ENCODE measurements around the gene GPRC5A. TPM values are rescaled to one million over a fixed set of nuclear protein-coding genes. Genes with fewer than 3 reads are reported as not detected.

GPRC5A gene
- total RNA-seq, 1 experiment from 2014 or later, result 73.9 TPM

DNA sequence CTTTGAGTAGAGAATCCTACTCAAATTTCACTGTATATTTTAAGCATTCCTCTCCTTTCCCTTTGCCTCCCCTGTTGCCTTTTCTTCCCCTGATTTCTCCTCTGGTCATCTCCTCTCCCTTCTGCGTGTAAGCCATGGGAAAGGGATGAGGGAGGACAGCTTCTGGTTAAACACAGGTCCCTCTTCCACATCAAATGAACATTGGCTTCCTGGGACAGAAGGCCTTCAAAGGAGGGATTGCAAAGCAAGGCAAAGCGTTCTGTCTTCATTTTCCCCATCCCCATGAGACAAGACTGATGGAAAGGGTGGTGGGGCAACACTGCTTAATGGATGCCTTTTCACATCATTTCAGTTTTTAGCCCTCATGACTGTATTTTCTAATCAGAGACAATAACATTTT is 26.2 kb downstream of the GPRC5A start:
- H3K27me3 Mint-ChIP-seq (ENCODE audit: insufficient read depth, unreplicated experiment), result no peaks in the 10 kb centered on the region
- ChIA-PET POLR2A (no interaction called here), CTCF (no interaction called here)
- TF ChIP-seq, protein P1, sequence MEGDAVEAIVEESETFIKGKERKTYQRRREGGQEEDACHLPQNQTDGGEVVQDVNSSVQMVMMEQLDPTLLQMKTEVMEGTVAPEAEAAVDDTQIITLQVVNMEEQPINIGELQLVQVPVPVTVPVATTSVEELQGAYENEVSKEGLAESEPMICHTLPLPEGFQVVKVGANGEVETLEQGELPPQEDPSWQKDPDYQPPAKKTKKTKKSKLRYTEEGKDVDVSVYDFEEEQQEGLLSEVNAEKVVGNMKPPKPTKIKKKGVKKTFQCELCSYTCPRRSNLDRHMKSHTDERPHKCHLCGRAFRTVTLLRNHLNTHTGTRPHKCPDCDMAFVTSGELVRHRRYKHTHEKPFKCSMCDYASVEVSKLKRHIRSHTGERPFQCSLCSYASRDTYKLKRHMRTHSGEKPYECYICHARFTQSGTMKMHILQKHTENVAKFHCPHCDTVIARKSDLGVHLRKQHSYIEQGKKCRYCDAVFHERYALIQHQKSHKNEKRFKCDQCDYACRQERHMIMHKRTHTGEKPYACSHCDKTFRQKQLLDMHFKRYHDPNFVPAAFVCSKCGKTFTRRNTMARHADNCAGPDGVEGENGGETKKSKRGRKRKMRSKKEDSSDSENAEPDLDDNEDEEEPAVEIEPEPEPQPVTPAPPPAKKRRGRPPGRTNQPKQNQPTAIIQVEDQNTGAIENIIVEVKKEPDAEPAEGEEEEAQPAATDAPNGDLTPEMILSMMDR (IDR thresholded peaks at IDR 0.05; ENCODE audit: insufficient read depth in 1 of 2, low read depth in 1 of 2, low read length in 1 of 2, severe bottlenecking in 1 of 2, unreplicated experiment in 1 of 2), result no peak
- H3K27ac Mint-ChIP-seq (ENCODE audit: unreplicated experiment), result no peak overlapping the region
- no peak overlapping the region for H3K4me3 Mint-ChIP-seq (ENCODE audit: unreplicated experiment)
- Histone ChIP-seq H3K4me1 (peaks cover 7% of the 10 kb centered on the region; the same call in 1 of the 2 replicates), H3K27me3 (replicated peaks; ENCODE audit: control insufficient read depth, insufficient read depth, low read length) (no peaks in the 10 kb centered on the region), H3K36me3 (ENCODE audit: control insufficient read depth, insufficient read depth, low read length) (no peaks in the 10 kb centered on the region), H3K4me3 (ENCODE audit: low read depth, low read length) (no peak overlapping the region), H3K9me3 (no peaks in the 10 kb centered on the region)
- H3K36me3 Mint-ChIP-seq (ENCODE audit: insufficient read depth, unreplicated experiment), result peaks cover 76% of the 10 kb centered on the region
- intact Hi-C loops (cut with micrococcal nuclease; ENCODE audit: unreplicated experiment), result loop anchor here (2.0 kb wide), 1 partner anchor 181 kb away; no protein-coding TSS in a partner anchor
- H3K9me3 Mint-ChIP-seq (ENCODE audit: unreplicated experiment), result no peaks in the 10 kb centered on the region
- BruUV-seq (replicated peaks), result no TSS peak
- peak in 1 of 2 experiments; percentile 12 for DNase-seq
- peaks cover 24% of the 10 kb centered on the region for H3K4me1 Mint-ChIP-seq (ENCODE audit: low read depth, unreplicated experiment)

DNA sequence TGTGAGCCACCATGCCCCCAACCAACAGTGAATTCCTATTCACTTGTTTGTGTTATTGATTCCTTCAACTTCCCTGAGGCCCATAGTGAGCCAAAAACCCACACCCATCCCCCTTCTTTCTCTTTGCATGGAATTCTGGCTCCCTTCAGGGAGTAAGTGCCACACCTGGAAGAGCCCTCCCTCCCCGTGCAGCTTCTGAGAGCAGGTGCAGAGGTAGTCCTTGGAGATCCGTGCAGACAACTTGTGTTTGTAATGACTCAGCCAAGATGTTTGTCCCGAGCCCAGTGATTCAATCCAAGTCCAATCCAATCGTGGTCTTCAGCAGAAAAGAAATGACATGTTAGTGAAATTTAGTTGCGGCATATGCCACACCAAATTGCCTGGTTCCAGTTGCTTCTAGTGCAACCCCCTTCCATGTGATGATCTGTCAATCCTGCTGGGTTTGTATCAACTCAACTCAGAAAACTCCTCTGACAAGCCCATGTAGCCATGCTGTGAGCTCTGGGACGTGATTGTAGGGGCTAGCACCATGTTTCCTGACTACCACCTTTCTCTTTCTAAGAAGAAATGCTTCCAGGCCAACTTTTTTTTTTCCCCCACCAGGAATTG is 27.5 kb downstream of the GPRC5A start:
- no peaks in the 10 kb centered on the region for H3K9me3 ChIP-seq
- CTCF ChIA-PET, result interaction anchor here (0.7 kb wide), 2 partner anchors 293 to 1746 kb away, joined by 3 to 4 read pairs; no protein-coding TSS in a partner anchor
- H3K4me1 Mint-ChIP-seq (ENCODE audit: low read depth, unreplicated experiment), result peaks cover 24% of the 10 kb centered on the region
- BruUV-seq (replicated peaks), result no TSS peak
- no peak overlapping the region for H3K27ac Mint-ChIP-seq (ENCODE audit: unreplicated experiment)
- DNase-seq, result peak in 1 of 2 experiments; percentile 29
- TF ChIP-seq, protein P1 (IDR thresholded peaks at IDR 0.05; ENCODE audit: insufficient read depth in 1 of 2, low read depth in 1 of 2, low read length in 1 of 2, severe bottlenecking in 1 of 2, unreplicated experiment in 1 of 2), result no peak
- peaks cover 8% of the 10 kb centered on the region for H3K9me3 Mint-ChIP-seq (ENCODE audit: unreplicated experiment)
- intact Hi-C loops (cut with micrococcal nuclease; ENCODE audit: unreplicated experiment), result no loop called here
- POLR2A ChIA-PET, result interaction anchor here (0.6 kb wide), 1 partner anchor 180 kb away, joined by 3 read pairs; no protein-coding TSS in a partner anchor
- no peaks in the 10 kb centered on the region for H3K27me3 Mint-ChIP-seq (ENCODE audit: insufficient read depth, unreplicated experiment)
- peaks cover 7% of the 10 kb centered on the region; the same call in 1 of the 2 replicates for H3K4me1 ChIP-seq
- peaks cover 62% of the 10 kb centered on the region for H3K36me3 Mint-ChIP-seq (ENCODE audit: insufficient read depth, unreplicated experiment)
- H3K4me3 ChIP-seq (ENCODE audit: low read depth, low read length), result no peak overlapping the region
- no peak overlapping the region for H3K4me3 Mint-ChIP-seq (ENCODE audit: unreplicated experiment)
- no peaks in the 10 kb centered on the region for H3K36me3 ChIP-seq (ENCODE audit: control insufficient read depth, insufficient read depth, low read length)
- no peaks in the 10 kb centered on the region for H3K27me3 ChIP-seq (replicated peaks; ENCODE audit: control insufficient read depth, insufficient read depth, low read length)

DNA sequence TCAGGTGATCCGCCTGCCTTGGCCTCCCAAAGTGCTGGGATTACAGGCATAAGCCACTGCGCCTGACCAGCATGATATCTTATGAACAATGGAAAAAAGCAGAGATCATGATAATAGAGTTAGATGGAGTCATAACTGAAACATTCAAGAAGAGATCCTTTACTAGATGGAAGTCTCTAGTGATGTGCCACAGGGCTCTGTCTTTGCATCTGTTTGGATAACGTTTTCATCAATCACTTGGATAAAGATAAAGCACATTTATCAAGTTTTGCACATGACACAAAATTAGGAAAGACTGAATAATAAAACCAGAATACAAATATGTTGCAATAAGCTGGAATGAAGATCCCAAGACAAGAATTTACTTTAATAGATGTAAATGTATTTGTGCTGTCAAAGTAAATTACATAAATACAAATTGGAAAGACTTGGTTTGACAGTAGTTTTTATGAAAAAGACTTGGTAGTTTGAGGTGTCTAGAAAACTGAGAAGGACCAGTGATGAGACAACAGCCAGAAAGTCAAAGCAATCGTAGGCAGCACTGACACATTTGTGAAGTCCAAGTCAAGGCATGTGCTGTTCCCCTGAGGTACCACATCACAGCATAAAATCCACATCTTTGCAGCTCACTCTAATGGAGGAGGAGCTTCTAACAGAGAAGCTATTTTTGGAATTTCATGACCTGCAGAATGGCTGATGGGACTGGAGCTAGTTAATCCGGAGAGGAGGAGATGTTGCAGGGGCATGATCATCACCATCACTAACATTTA is 28.5 kb downstream of the GPRC5A start:
- Mint-ChIP-seq H3K27ac (ENCODE audit: unreplicated experiment) (no peak overlapping the region), H3K4me3 (ENCODE audit: unreplicated experiment) (no peak overlapping the region), H3K36me3 (ENCODE audit: insufficient read depth, unreplicated experiment) (peaks cover 58% of the 10 kb centered on the region), H3K9me3 (ENCODE audit: unreplicated experiment) (peaks cover 13% of the 10 kb centered on the region), H3K27me3 (ENCODE audit: insufficient read depth, unreplicated experiment) (no peaks in the 10 kb centered on the region), H3K4me1 (ENCODE audit: low read depth, unreplicated experiment) (peaks cover 27% of the 10 kb centered on the region)
- Histone ChIP-seq H3K9me3 (no peaks in the 10 kb centered on the region), H3K4me1 (peaks cover 13% of the 10 kb centered on the region; the same call in 1 of the 2 replicates), H3K27me3 (replicated peaks; ENCODE audit: control insufficient read depth, insufficient read depth, low read length) (no peaks in the 10 kb centered on the region), H3K36me3 (ENCODE audit: control insufficient read depth, insufficient read depth, low read length) (no peaks in the 10 kb centered on the region), H3K4me3 (ENCODE audit: low read depth, low read length) (no peak overlapping the region)
- ChIA-PET CTCF (interaction anchor here (0.6 to 1.0 kb wide), 2 partner anchors 292 to 317 kb away, joined by 3 to 5 read pairs; no protein-coding TSS in a partner anchor), POLR2A (no interaction called here)
- intact Hi-C loops (cut with micrococcal nuclease; ENCODE audit: unreplicated experiment), result no loop called here
- no TSS peak for BruUV-seq (replicated peaks)
- no peak for DNase-seq
- TF ChIP-seq, protein P1 (IDR thresholded peaks at IDR 0.05; ENCODE audit: insufficient read depth in 1 of 2, low read depth in 1 of 2, low read length in 1 of 2, severe bottlenecking in 1 of 2, unreplicated experiment in 1 of 2), result no peak

Measured in Caco-2 (cell line).